HG03159 (cell line): ENCODE data around the gene COMMD1.

Experiments
- ATAC-seq: cut with Tn5 transposase; IDR thresholded peaks from one replicate; pipeline ENCODE4 v1.9.1; 2021; ENCODE audit warnings: mild to moderate bottlenecking, moderate library complexity; ENCODE audit not compliant: unreplicated experiment

COMMD1 gene

GRCh38 chr2:62163834-62164233, 258.4 kb downstream of the COMMD1 start:
- ATAC-seq, result no peak

DNA sequence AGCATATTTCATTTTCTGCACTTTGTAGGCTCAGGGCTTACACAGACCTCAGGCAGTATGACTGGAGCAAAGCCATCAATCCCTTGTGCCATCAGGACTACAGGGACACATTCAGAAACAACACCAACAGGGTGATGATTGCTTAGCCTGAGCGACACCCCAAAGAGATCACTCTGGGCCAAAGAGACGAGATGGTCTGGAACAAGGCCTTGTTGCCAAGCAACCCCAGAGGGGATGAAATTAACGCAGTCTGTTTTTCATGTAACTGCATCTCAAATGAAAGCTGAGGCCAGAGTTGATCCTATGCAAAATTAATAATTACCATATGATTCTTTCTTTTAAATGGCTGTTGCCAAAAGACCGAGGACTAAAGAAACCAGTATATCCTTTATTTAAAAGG, 270.3 kb downstream of the COMMD1 start:
- ATAC-seq, result no peak

- ATAC-seq, result no peak
These were observed 271.3 kb downstream of the COMMD1 start for GRCh38 chr2:62176801-62177200.

DNA sequence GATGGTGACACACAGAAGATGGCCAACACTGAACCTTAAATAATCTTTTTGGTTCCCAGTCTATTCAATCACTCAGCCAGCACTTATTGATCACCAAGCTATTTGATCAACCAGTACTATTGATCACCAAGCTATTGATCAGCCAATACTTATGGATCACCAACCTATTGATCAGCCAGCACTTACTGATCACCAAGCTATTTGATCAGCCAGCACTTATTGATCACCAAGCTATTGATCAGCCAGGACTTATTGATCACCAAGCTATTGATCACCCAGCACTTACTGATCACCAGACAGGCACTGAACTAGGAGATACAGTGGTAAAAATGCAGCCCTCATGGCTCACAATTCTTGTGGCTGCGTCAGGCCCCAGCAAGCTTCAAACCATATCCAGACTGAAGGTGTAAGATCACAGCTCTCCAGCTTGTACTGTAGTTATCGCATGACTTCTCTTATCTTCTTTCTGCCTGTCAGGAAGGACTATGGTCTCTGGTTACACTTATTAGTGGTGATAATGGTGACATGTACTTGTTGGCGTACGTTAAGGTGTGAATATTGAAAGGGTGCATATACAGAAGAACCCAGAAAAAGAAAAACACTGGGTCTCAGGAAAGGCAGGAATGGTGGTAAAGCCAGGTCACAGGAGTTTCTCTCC, 272.0 kb downstream of the COMMD1 start:
- ATAC-seq, result no peak

- ATAC-seq, result no peak
These were observed 273.3 kb downstream of the COMMD1 start for GRCh38 chr2:62178741-62179271.

GRCh38 chr2:62180975-62181374, 275.5 kb downstream of the COMMD1 start:
- no peak for ATAC-seq

GRCh38 chr2:62181843-62182242, 276.4 kb downstream of the COMMD1 start:
- no peak for ATAC-seq

GRCh38 chr2:62184512-62185230, 279.2 kb downstream of the COMMD1 start:
- ATAC-seq, result no peak
